Fibroblast of skin of right quadriceps (primary cell): Measurements from ENCODE around the gene TRIOBP.
"Not testable (repeated sequence)": the region's sequence is repeated elsewhere in the genome, so short reads cannot be mapped to it uniquely, and the experiment has no call there.

Experiments used
- DNase-seq: peaks from one replicate; pipeline ENCODE4 v3.0.0-alpha.2; 2013

The TRIOBP gene

GRCh38 chr22:37696657-37697537 is at the start of gene TRIOBP:
TSS of gene TRIOBP (plus strand) at chr22:37697048. CDS start at chr22:37701366, 4,318 bp downstream.
- DNase-seq: peak; percentile 96

DNA sequence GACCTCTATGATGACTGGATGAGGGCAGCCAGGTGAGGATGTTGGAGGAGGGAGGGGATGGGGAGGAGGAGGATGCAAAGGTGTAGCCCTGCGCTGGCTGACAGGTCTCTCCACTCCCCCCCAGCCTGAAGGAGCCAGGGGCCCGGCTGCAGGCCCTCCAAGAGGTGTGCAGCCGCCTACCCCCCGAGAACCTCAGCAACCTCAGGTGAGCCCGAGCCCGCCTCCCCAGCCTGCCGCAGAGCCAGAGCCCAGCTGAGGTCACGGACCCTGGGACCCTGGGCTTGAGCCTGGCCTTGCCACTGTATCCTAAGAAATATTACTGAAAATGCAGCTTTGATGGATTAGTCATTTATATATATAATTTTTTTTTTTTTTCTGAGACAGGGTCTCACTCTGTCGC is 49.5 kb upstream of the TRIOBP start:
- DNase-seq: no peak

DNA sequence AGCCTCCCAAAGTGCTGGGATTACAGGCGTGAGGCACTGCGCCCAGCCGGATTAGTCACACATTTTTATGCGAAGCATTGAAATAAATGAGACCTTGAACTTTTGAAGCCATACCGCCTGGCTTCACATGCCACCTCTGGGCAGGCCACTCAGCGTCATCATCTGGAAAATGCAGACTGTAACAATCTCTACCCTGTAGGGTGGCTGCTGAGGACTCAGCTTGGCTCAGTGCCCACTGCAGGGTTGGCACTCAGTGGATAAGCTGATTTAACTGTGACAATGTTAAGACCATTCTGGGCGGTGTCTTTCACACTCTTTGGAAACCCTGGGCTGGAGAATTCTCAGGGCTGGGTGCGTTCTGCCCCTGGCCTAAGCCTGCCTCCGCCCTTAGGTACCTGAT is 48.9 kb upstream of the TRIOBP start:
- DNase-seq: no peak

GRCh38 chr22:37650463-37651136 is 46.2 kb upstream of the TRIOBP start:
- DNase-seq: no peak

DNA sequence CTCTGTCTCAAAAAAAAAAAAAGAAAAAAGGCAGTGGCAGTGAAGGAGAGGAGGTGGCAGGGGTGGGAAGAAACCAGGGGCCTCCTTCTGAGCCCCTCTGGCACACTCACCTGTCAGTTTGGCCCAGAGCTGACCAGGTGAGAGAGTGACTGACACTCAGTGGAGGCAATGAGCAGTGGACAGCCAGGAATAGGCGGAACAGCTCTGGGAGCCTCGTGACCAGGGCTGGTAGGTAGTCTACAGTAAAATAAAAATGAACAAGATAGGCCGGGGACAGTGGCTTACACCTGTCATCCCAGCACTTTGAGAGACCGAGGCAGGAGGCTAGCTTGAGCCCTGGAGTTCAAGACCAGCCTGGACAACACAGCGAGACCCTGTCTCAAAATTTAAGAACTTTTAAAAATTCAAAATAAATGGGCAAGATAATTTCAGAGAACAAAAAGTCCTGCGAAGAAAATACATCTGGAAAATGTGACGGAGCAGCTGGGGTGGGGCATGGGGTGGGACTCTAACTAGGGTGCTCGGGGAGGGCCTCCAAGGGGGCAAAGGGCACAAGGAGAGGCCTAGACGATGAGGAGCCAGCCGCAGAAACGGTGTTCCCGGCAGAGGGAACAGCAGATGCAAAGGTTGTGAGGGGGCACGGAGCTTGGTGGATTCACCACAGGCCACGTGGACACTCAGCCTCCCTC is 42.1 kb upstream of the TRIOBP start:
- no peak for DNase-seq

DNA sequence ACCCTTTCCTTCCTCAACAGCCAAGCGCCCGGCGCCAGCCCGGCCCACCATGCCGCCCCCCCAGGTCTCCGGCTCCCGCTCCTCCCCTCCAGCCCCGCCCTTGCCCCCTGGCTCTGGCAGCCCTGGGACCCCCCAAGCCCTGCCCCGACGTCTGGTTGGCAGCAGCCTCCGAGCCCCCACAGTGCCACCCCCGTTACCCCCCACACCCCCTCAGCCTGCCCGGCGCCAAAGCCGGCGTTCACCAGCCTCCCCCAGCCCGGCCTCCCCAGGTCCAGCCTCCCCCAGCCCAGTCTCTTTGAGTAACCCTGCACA is 41.6 kb upstream of the TRIOBP start:
- DNase-seq: no peak

DNA sequence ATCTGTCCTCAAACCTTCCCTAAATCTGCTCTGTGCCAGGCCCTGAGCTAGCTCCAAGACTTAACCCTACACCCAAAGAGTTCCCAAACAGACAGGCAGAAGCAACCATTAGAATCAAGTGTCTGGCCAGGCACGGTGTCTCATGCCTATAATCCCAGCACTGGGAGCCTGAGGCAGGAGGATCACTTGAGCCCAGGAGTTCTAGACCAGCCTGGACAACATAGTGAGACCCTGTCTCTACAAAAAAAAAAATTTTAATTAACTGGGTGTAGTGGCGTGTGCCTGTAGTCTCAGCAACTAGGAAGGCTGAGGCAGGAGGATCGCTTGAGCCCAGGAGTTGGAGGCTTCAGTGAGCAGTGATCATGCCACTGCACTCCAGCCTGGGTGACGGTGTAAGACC is 40.3 kb upstream of the TRIOBP start:
- not testable (repeated sequence) for DNase-seq

DNA sequence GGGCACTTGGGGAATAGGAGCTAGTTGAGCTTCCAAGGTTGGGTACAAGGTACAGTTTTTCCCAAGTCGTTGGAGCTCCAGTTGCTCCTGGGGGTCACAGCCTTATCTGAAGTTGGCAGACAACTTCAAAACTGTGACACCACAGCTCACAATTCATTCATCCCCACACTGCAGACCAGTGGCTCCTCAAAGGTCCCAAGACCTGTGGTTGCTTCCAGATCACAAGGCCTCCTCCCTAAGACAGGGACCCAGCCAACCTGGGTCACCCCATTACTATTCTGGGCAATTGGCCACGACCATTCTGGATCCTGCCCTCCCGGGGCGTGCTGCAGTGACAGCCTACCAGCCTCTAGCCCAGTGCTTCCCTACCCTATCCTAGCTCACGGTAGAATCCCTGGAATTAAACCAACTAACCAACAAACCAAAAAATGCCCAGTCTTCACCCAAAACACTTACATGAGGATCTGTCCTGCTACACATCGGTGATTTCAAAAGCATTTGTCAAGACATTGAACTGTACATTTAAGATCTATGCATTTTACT is 39.2 kb upstream of the TRIOBP start:
- no peak for DNase-seq

GRCh38 chr22:37658133-37659065 is 38.4 kb upstream of the TRIOBP start, which contains the start of gene PDXP:
TSS of gene PDXP (plus strand) at chr22:37658723. CDS start at chr22:37658783, 60 bp downstream.
- DNase-seq: peak; percentile 100

DNA sequence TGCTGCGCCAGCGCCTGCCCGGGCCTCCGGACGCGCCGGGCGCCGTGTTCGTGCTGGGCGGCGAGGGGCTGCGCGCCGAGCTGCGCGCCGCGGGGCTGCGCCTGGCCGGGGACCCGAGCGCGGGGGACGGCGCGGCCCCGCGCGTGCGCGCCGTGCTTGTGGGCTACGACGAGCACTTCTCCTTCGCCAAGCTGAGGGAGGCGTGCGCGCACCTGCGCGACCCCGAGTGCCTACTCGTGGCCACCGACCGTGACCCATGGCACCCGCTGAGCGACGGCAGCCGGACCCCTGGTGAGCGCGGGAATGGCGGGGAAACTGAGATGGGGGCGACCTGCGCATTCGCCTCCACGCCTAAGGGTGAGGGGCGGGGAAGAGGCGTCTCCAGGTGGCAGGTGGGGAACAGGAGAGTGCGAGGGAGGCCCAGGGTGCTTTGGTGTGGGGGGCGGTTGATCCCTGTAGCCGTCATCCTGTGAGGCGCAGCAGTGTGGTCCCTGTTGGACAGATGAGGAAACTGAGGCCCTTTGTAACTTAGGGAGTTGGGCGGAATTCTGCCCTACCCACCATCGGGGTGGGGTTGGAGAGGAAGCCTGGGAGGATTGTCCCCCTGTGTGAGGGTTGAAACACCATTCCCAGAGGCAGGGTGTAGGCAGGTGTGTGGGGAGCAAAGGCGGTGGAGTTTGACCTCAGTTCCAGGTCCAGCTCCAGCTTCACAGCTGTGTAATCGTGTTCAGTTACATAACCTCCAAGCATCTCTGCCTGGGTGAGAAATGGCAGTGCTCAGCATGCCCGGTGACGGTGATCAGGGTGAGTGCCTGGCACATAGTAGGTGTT is 37.6 kb upstream of the TRIOBP start:
- DNase-seq: no peak

- DNase-seq: no peak
Measured at GRCh38 chr22:37659897-37660708, 36.7 kb upstream of the TRIOBP start.

- DNase-seq: no peak
Measured at GRCh38 chr22:37660709-37661045, 36.2 kb upstream of the TRIOBP start.

DNA sequence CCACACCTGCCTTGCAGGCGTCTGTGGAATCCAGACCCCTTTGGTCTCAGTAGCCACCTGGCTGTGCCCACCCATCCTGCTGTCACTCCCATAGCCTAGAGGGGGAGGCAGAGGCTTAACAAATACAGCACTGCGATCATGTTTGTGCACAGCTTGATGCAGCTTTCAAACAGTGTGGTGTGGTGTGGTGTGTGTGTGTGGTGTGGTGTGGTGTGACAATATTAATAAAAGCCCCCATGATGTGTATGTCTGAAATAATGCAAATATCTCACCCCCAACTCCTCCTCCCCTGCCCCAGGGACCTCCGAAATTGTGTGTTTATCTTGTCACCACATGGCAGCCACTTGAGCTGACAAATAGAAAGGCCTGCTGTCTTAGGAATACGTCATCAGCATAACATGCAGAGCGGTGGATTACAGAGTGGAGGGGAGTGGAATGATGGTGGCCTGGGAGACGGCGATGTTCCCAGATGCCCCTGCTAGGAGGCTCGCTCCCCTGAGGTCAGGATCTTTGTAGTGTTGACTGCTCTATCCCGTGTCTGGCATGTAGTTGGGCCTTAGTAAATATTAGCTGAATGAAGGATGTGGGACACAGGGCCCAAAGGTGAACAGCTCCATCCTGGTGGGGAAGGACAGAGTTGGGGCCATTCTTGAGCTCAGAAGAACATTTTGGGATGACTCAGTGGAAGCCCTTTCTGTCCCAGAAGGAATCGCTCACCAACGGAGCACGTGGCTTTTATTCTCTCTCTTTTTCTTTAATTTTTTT is 35.5 kb upstream of the TRIOBP start:
- DNase-seq: peak; percentile 83

GRCh38 chr22:37662039-37662438 is 34.8 kb upstream of the TRIOBP start:
- DNase-seq: no peak

DNA sequence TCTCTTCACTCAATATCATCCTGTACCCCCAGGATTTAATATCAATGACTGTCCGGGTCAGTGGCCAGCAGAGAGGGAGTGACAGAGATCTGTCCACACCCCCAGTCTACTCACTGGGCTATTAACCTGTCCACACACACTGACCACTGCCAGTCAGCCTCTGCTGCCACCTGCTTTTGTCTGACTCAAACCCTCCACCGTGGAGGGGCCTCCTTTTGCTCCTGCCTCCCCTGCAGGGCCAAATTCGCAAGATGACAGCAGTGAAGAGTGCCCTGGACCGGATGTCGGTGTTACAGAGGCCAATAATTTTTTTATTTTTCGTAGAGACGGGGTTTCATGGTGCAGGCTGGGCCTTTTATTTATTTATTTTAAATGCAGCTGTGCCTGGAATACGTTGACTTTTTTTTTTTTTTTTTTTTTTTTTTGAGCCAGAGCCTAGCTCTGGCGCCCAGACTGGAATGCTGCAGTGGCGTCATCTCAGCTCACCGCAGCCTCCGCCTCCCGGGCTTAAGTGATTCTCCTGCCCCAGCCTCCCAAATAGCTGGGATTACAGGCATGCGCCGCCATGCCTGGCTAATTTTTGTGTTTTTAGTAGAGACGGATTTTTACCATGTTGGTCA is 33.2 kb upstream of the TRIOBP start:
- DNase-seq: no peak

GRCh38 chr22:37664249-37665101 is 32.4 kb upstream of the TRIOBP start:
- DNase-seq: no peak

DNA sequence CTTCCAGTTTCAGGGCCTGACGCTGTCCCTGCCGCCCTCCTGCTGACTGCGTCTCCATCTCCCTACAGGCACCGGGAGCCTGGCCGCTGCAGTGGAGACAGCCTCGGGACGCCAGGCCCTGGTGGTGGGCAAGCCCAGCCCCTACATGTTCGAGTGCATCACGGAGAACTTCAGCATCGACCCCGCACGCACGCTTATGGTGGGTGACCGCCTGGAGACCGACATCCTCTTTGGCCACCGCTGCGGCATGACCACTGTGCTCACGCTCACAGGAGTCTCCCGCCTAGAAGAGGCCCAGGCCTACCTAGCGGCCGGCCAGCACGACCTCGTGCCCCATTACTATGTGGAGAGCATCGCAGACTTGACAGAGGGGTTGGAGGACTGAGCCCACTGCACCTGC is 31.4 kb upstream of the TRIOBP start:
- no peak for DNase-seq

DNA sequence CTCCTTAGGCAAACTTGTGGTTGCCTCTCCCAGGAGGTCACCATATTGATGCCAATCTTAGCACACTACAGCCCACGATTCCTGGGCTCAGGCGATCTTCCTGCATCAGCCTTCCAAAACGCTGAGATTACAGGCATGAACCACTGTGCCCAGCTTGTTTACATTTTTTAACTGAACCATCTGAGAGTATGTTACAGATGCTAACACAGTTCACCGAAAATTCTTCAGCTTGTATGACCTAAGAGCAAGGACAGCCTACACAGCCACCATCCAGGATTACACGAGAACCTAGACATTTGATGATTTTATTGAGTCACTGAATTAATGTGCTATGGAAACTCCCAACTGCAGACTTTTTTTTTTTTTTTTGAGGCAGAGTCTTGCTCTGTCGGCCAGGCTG is 27.3 kb upstream of the TRIOBP start:
- peak; percentile 35 for DNase-seq
